HFFc6 (cell line): Measurements from ENCODE around the gene TBL1Y. TPM values are rescaled to one million over a fixed set of nuclear protein-coding genes. Genes with fewer than 3 reads are reported as not detected.

Experiments used
- DNase-seq: peaks from one replicate; pipeline ENCODE4 v3.0.0-alpha.2; 2018
- H3K27ac Mint-ChIP-seq: 2 replicates; pipeline ENCODE4 v1.8.0; 2020; ENCODE audit warnings: mild to moderate bottlenecking, mixed read lengths
- H3K27me3 Mint-ChIP-seq: 2 replicates; pipeline ENCODE4 v1.8.0; 2021; ENCODE audit warnings: mild to moderate bottlenecking, moderate library complexity, mixed read lengths; ENCODE audit not compliant: insufficient read depth
- H3K36me3 Mint-ChIP-seq: 2 replicates; pipeline ENCODE4 v1.8.0; 2021; ENCODE audit warnings: low read depth, mixed read lengths
- H3K4me1 Mint-ChIP-seq: 2 replicates; pipeline ENCODE4 v1.8.0; 2020; ENCODE audit warnings: low read depth, mixed read lengths
- H3K4me3 Mint-ChIP-seq: 2 replicates; pipeline ENCODE4 v1.8.0; 2020; ENCODE audit warnings: mild to moderate bottlenecking, moderate library complexity, mixed read lengths
- H3K9me3 Mint-ChIP-seq: 2 replicates; pipeline ENCODE4 v1.8.0; 2020; ENCODE audit warnings: mild to moderate bottlenecking, mixed read lengths
- CTCF ChIP-seq: fragments of 200-600 bp; sonication (generic); IDR thresholded peaks from 2 replicates; pipeline ENCODE4 v1.5.0; 2021; ENCODE audit warnings: antibody characterized with exemption, mild to moderate bottlenecking
- total RNA-seq, 6 experiments: library from RNA; stranded (reverse); fragmentation: NEBNext Ultra II Directional; extraction: Animal tissue kit (Norgen Biotek cat#: 25700); gene quantifications; 2 replicates in 1 of 6; 3 replicates in 5 of 6; pipeline ENCODE4 v1.2.3, GENCODE V29; 2021

Gene TBL1Y
- total RNA-seq, 6 experiments from 2014 or later: not detected

- Mint-ChIP-seq H3K4me3 (no peak overlapping the region), H3K27me3 (no peaks in the 10 kb centered on the region), H3K4me1 (no peaks in the 10 kb centered on the region), H3K36me3 (no peaks in the 10 kb centered on the region), H3K9me3 (no peaks in the 10 kb centered on the region), H3K27ac (no peak overlapping the region)
- DNase-seq: no peak
- no peak for TF ChIP-seq CTCF
These were observed 37.9 kb downstream of the TBL1Y start for GRCh38 chrY:6948378-6948777.

DNA sequence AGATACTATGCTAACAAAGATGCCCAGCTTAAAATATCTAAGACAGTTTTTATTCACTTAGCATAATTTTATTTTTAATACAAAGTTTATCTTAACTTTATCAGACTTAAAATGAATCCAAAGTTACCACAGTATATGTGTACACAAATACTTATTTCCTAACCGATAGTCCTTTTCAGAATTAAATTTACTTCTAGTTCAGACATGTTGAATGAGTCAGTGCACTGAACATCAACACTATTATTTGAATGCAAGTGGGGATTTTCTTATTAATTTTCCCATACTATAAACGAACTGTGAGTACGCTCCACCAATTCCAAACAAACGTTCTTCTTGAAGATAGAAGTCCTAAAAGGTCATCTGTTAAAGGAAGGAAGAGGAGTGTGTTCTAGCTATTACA, 39.5 kb downstream of the TBL1Y start:
- Mint-ChIP-seq H3K4me1 (no peaks in the 10 kb centered on the region), H3K36me3 (no peaks in the 10 kb centered on the region), H3K27me3 (no peaks in the 10 kb centered on the region), H3K9me3 (no peaks in the 10 kb centered on the region), H3K27ac (no peak overlapping the region), H3K4me3 (no peak overlapping the region)
- no peak for DNase-seq
- TF ChIP-seq CTCF: no peak

DNA sequence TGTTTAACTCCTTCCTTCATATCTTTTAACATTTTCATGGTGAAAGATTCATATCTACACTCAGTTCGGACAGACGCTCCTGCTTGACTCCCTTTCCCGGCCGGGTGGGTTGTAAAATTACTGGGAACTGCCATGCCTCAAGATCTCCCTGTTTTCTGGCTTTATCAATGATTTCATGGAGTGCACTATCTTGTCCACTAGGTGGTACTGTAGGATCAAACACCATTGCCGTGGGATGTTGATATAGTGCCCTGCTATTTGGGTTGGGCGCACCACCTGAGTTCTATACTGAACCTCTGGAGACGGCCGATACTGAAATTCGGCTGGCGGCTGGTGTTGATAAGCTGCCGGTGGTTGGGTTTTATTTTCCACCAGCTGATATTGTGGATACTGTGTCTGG, 54.2 kb downstream of the TBL1Y start:
- no peak overlapping the region for H3K27ac Mint-ChIP-seq
- H3K36me3 Mint-ChIP-seq: no peaks in the 10 kb centered on the region
- no peak overlapping the region for H3K4me3 Mint-ChIP-seq
- no peaks in the 10 kb centered on the region for H3K9me3 Mint-ChIP-seq
- peaks cover 6% of the 10 kb centered on the region for H3K4me1 Mint-ChIP-seq
- peak; percentile 19 for DNase-seq
- no peaks in the 10 kb centered on the region; the same call in none of the 2 replicates for H3K27me3 Mint-ChIP-seq
- peak; percentile 77 for TF ChIP-seq CTCF

DNA sequence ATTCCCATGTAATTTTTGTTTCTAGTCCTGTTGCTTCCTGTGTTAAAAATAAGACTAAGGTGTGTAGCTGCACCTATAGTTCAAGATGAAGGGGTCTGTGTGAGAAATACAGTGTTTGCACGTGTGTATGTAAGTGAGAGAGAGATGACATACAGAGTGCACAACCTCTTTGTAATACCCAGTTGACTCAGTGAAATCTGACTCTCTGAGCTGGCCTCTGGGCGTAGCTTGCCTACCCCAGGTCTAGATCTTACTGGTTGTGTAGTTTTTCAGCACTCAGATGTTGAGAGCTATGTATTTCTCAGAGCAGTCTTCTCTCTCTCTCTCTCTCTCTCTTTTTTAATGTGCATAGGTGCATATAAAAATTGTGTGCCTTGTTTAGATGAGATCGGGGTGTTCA, 56.0 kb downstream of the TBL1Y start:
- Mint-ChIP-seq H3K27ac (no peak overlapping the region), H3K27me3 (peaks cover under 1% of the 10 kb centered on the region), H3K4me1 (peaks cover 6% of the 10 kb centered on the region), H3K36me3 (no peaks in the 10 kb centered on the region), H3K4me3 (no peak overlapping the region), H3K9me3 (no peaks in the 10 kb centered on the region)
- peak; percentile 4 for DNase-seq
- no peak for TF ChIP-seq CTCF

DNA sequence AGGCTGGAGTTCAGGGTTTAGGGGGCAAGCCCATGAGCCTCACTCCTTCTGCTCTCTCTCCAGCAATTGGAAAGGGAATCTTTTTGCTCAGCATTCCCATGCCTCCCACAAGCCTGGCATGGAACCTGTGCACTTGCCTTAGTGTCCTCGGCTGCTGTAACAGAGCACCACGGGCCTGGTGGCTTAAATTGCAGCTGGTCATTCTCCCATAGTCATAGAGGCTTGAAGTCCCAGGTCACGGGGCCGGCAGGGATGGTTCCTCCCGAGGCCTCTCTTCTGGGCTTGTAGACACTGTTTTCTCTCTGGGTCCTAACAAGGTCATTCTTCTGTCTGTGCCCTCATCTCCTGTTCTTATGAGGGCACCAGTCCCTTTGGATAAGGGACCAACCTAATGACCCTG, 57.2 kb downstream of the TBL1Y start:
- Mint-ChIP-seq H3K4me1 (peaks cover 6% of the 10 kb centered on the region), H3K9me3 (no peaks in the 10 kb centered on the region), H3K27ac (no peak overlapping the region), H3K27me3 (peaks cover 3% of the 10 kb centered on the region), H3K4me3 (no peak overlapping the region), H3K36me3 (no peaks in the 10 kb centered on the region)
- no peak for DNase-seq
- no peak for TF ChIP-seq CTCF

DNA sequence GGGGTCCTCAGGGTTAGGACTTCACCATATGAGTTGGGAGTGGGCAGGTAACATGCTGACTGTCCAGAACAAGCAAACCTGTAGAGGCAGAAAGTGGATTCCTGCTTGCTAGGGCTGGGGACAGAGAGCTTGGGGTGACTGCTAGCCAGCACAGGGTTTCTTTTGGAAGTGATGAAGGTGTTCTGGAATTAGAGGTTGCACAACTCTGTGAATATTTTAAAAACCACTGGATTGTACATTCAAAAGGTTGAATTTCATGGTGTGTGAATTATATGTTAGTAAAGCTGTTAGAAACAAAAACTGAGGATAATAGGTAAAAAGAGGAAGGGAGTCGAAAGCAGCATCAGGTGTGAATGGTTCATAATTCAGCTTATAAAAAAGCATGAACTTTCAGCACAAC, 57.7 kb downstream of the TBL1Y start:
- Mint-ChIP-seq H3K27ac (no peak overlapping the region), H3K4me1 (peaks cover 6% of the 10 kb centered on the region), H3K4me3 (no peak overlapping the region), H3K36me3 (no peaks in the 10 kb centered on the region), H3K9me3 (no peaks in the 10 kb centered on the region), H3K27me3 (peaks cover 3% of the 10 kb centered on the region)
- no peak for TF ChIP-seq CTCF
- DNase-seq: no peak
